Liver (tissue), 9 donors: Measurements from ENCODE around the gene GALNT17. TPM values are rescaled to one million over a fixed set of nuclear protein-coding genes. Genes with fewer than 3 reads are reported as not detected.

ENCODE experiments used
- DNase-seq: peaks from one replicate; pipeline ENCODE4 v3.0.0-alpha.2; 2017; ENCODE audit warnings: low spot score
- H3K27ac ChIP-seq, 2 donors: one replicate each; pipeline ENCODE4 v1.7.0; 2013; ENCODE audit warnings: inconsistent platforms in 2 of 2, low read length in 2 of 2, control low read depth in 1 of 2, low read depth in 1 of 2, mild to moderate bottlenecking in 1 of 2
- H3K27me3 ChIP-seq, 4 donors: one replicate each; pipeline versions ENCODE4 v1.6.1 to v1.7.0; 2013; ENCODE audit warnings: low read length in 3 of 4, inconsistent platforms in 1 of 4, mild to moderate bottlenecking in 1 of 4, moderate library complexity in 1 of 4; ENCODE audit not compliant: control insufficient read depth in 4 of 4, insufficient read depth in 4 of 4
- H3K36me3 ChIP-seq, 4 donors: one replicate each; pipeline versions ENCODE4 v1.6.1 to v1.7.0; 2013; ENCODE audit warnings: low read length in 3 of 4, mild to moderate bottlenecking in 3 of 4, low read depth in 1 of 4, moderate library complexity in 1 of 4; ENCODE audit not compliant: control insufficient read depth in 4 of 4, insufficient read depth in 3 of 4
- H3K4me1 ChIP-seq, 4 donors: one replicate each; pipeline versions ENCODE4 v1.6.1 to v1.7.0; 2013; ENCODE audit warnings: low read length in 3 of 4, mild to moderate bottlenecking in 3 of 4, moderate library complexity in 1 of 4; ENCODE audit not compliant: control insufficient read depth in 4 of 4, insufficient read depth in 4 of 4
- H3K4me3 ChIP-seq, 3 donors: one replicate each; pipeline versions ENCODE4 v1.6.1 to v1.7.0; 2013; ENCODE audit warnings: low read length in 3 of 3, control low read depth in 1 of 3, low read depth in 1 of 3, mild to moderate bottlenecking in 1 of 3
- H3K9ac ChIP-seq, 2 donors: one replicate each; pipeline ENCODE4 v1.7.0; 2013; ENCODE audit warnings: low read length in 2 of 2, mild to moderate bottlenecking in 2 of 2, moderate library complexity in 2 of 2, control low read depth in 1 of 2, low read depth in 1 of 2
- H3K9me3 ChIP-seq, 4 donors: one replicate each; pipeline versions ENCODE4 v1.6.1 to v1.7.0; 2013; ENCODE audit warnings: low read length in 3 of 4; ENCODE audit not compliant: control insufficient read depth in 4 of 4
- EGR1 ChIP-seq, 2 donors: IDR thresholded peaks; 2 replicates each; pipeline ENCODE4 v1.6.1; 2016 to 2018; ENCODE audit warnings: antibody characterized with exemption in 2 of 2, low read depth in 2 of 2
- FOXA1 ChIP-seq: IDR thresholded peaks from 2 replicates; pipeline ENCODE4 v1.6.1; 2016; ENCODE audit warnings: antibody characterized with exemption
- FOXA2 ChIP-seq: IDR thresholded peaks from 2 replicates; pipeline ENCODE4 v1.6.1; 2016; ENCODE audit warnings: antibody characterized with exemption
- GABPA ChIP-seq, 2 donors: IDR thresholded peaks in 1 of 2; conservative IDR thresholded peaks in 1 of 2; 2 replicates each; pipeline ENCODE4 v1.6.1; 2016; ENCODE audit warnings: antibody characterized with exemption in 2 of 2, mild to moderate bottlenecking in 1 of 2, moderate library complexity in 1 of 2
- HNF4A ChIP-seq, 2 donors: conservative IDR thresholded peaks; 2 replicates each; pipeline ENCODE4 v1.6.1; 2016; ENCODE audit warnings: antibody characterized with exemption in 2 of 2, mild to moderate bottlenecking in 2 of 2
- JUND ChIP-seq, 2 donors: IDR thresholded peaks; 2 replicates each; pipeline ENCODE4 v1.6.1; 2016; ENCODE audit warnings: antibody characterized with exemption in 2 of 2
- MAX ChIP-seq: IDR thresholded peaks from 2 replicates; pipeline ENCODE4 v1.6.1; 2016; ENCODE audit warnings: antibody characterized with exemption
- NR2F2 ChIP-seq: IDR thresholded peaks from 2 replicates; pipeline ENCODE4 v1.6.1; 2016; ENCODE audit warnings: antibody characterized with exemption
- RXRA ChIP-seq, 2 donors: IDR thresholded peaks; 2 replicates each; pipeline ENCODE4 v1.6.1; 2017 to 2018; ENCODE audit warnings: antibody characterized with exemption in 2 of 2, mild to moderate bottlenecking in 1 of 2
- SP1 ChIP-seq: IDR thresholded peaks from 2 replicates; pipeline ENCODE4 v1.6.1; 2018; ENCODE audit warnings: antibody characterized with exemption, mild to moderate bottlenecking
- TAF1 ChIP-seq: conservative IDR thresholded peaks from 2 replicates; pipeline ENCODE4 v1.6.1; 2016; ENCODE audit warnings: antibody characterized with exemption, mild to moderate bottlenecking
- ZBTB33 ChIP-seq: IDR thresholded peaks from 2 replicates; pipeline ENCODE4 v1.6.1; 2016; ENCODE audit warnings: antibody characterized with exemption
- WGBS: extraction: QIAGEN DNeasy Blood & Tissue Kit; methylation state at CpG from one replicate; pipeline ENCODE4 v1.1.7; 2013; 5-methylcytosine and 5-hydroxymethylcytosine counted together
- polyA plus RNA-seq, 2 donors: library from polyadenylated mRNA; stranded (reverse) in 1 of 2; unstranded in 1 of 2; fragments of 200-250 nt in 1 of 2; fragments of >200 nt in 1 of 2; fragmentation: Nextera tagmentation in 1 of 2; extraction: Ambion mirVana in 1 of 2; gene quantifications; one replicate each; pipeline versions ENCODE4 v1.2.1 to v1.2.3, GENCODE V29; 2013 to 2015
- total RNA-seq, 2 donors: library from RNA; depleted of rRNA; stranded (reverse); fragments of >200 nt; gene quantifications; one replicate each; pipeline ENCODE4 v1.2.3, GENCODE V29; 2014
- TF ChIP-seq, protein P1 (sequence below): fragments of 150-350 bp; IDR thresholded peaks from 2 replicates; pipeline ENCODE4 v1.5.1; 2017; ENCODE audit warnings: improper control_type of control experiment, low read depth, low read length; ENCODE audit not compliant: missing input control
- donor health status: healthy.
- donor health status: healthy.
- donor health status: healthy.
- donor health status: healthy.
- donor health status: healthy.

Gene GALNT17
- total and polyA plus RNA-seq, 4 donors, result 0.10 to 0.42 (median 0.37) TPM; not detected in 1

GRCh38 chr7:71264005-71264404 is 132.1 kb downstream of the GALNT17 start:
- no peak for DNase-seq
- Histone ChIP-seq H3K4me1 (no peaks in the 10 kb centered on the region), H3K27me3 (peaks cover 0 to 2% (median 0%) of the 10 kb centered on the region in 4 donors), H3K27ac (no peak overlapping the region), H3K9me3 (peaks cover 3 to 13% (median 8%) of the 10 kb centered on the region in 4 donors), H3K9ac (no peak overlapping the region), H3K36me3 (no peaks in the 10 kb centered on the region), H3K4me3 (no peak overlapping the region)
- 77% methylated on average over 3 of the region's 3 CpGs for WGBS
- no peak for TF ChIP-seq GABPA (IDR thresholded peaks at IDR 0.05 in 1 of 2, conservative IDR thresholded peaks at IDR 0.05 in 1 of 2)
- TF ChIP-seq HNF4A (conservative IDR thresholded peaks at IDR 0.05), result no peak
- TF ChIP-seq RXRA (IDR thresholded peaks at IDR 0.05), result no peak
- no peak for TF ChIP-seq ZBTB33
- TF ChIP-seq, protein P1, sequence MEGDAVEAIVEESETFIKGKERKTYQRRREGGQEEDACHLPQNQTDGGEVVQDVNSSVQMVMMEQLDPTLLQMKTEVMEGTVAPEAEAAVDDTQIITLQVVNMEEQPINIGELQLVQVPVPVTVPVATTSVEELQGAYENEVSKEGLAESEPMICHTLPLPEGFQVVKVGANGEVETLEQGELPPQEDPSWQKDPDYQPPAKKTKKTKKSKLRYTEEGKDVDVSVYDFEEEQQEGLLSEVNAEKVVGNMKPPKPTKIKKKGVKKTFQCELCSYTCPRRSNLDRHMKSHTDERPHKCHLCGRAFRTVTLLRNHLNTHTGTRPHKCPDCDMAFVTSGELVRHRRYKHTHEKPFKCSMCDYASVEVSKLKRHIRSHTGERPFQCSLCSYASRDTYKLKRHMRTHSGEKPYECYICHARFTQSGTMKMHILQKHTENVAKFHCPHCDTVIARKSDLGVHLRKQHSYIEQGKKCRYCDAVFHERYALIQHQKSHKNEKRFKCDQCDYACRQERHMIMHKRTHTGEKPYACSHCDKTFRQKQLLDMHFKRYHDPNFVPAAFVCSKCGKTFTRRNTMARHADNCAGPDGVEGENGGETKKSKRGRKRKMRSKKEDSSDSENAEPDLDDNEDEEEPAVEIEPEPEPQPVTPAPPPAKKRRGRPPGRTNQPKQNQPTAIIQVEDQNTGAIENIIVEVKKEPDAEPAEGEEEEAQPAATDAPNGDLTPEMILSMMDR, result no peak
- TF ChIP-seq NR2F2, result no peak
- no peak for TF ChIP-seq JUND (IDR thresholded peaks at IDR 0.05)
- no peak for TF ChIP-seq TAF1
- no peak for TF ChIP-seq EGR1 (IDR thresholded peaks at IDR 0.05; ENCODE audit: low read depth in 2 of 2)
- no peak for TF ChIP-seq FOXA1

- no peak overlapping the region for H3K4me3 ChIP-seq
These were observed 135.0 kb downstream of the GALNT17 start for GRCh38 chr7:71266912-71267311.

More at GRCh38 chr7:71266912-71267311, 135.0 kb downstream of the GALNT17 start:
- TF ChIP-seq EGR1 (IDR thresholded peaks at IDR 0.05; ENCODE audit: low read depth in 2 of 2) (no peak), JUND (IDR thresholded peaks at IDR 0.05) (no peak), FOXA2 (no peak), SP1 (no peak), MAX (no peak), ZBTB33 (no peak), FOXA1 (no peak), GABPA (IDR thresholded peaks at IDR 0.05 in 1 of 2, conservative IDR thresholded peaks at IDR 0.05 in 1 of 2) (no peak), RXRA (IDR thresholded peaks at IDR 0.05) (no peak)
- TF ChIP-seq, protein P1, result no peak
- no peak overlapping the region for H3K27ac ChIP-seq
- 68% methylated on average over 7 of the region's 7 CpGs for WGBS
- no peaks in the 10 kb centered on the region for H3K36me3 ChIP-seq
- H3K9ac ChIP-seq, result no peak overlapping the region
- no peaks in the 10 kb centered on the region for H3K27me3 ChIP-seq
- no peaks in the 10 kb centered on the region for H3K4me1 ChIP-seq
- no peak for DNase-seq
- peaks cover 4 to 13% (median 8%) of the 10 kb centered on the region in 4 donors for H3K9me3 ChIP-seq
